Measurements from ENCODE around the gene CAMSAP1. TPM values are rescaled to one million over a fixed set of nuclear protein-coding genes. Genes with fewer than 3 reads are reported as not detected.

The CAMSAP1 gene
- total and polyA plus RNA-seq, 2 experiments from 2014 or later, result 2.8 to 12.4 TPM

DNA sequence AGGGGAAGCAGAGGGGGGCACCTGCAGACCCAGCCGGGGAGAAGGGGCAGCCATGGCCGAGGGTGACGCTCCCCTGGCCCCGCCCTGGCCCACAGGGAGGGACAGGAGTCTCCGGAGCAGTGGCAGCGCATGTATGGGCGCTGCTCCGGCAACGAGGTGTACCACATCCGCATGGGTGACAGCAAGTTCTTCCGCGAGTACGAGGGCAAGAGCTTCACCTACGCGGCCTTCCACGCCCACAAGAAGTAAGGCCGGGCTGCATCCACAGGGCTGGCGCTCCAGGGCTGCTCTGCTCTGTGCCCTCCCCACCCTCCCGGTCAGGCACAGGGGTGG is 137.2 kb downstream of the CAMSAP1 start:
- Histone ChIP-seq H3K36me3 (ENCODE audit: low read depth) (no peaks in the 10 kb centered on the region), H3K4me2 (ENCODE audit: unreplicated experiment) (no peak overlapping the region), H3K79me2 (ENCODE audit: insufficient read depth) (no peaks in the 10 kb centered on the region), H3K4me1 (ENCODE audit: insufficient read depth) (no peaks in the 10 kb centered on the region), H3K9me3 (ENCODE audit: low read depth) (no peaks in the 10 kb centered on the region), H2AFZ (no peak overlapping the region), H3F3A (ENCODE audit: insufficient read depth) (no peaks in the 10 kb centered on the region), H3K27ac (no peak overlapping the region), H4K20me1 (ENCODE audit: insufficient read depth) (no peaks in the 10 kb centered on the region), H3K9ac (no peak overlapping the region), H3K4me3 (no peak overlapping the region), H3K27me3 (replicated peaks; ENCODE audit: insufficient read depth) (no peaks in the 10 kb centered on the region), H3K9me2 (ENCODE audit: insufficient read depth) (no peaks in the 10 kb centered on the region)
- in situ Hi-C loops (cut with MboI), result no loop called here
- TF ChIP-seq EZH2 (IDR thresholded peaks at IDR 0.05; ENCODE audit: insufficient read depth, poor library complexity, severe bottlenecking) (no peak), EZH2phosphoT487 (IDR thresholded peaks at IDR 0.05; ENCODE audit: insufficient read depth, low read depth) (no peak)
- DNase-seq, result no peak
- 75 to 84% methylated on average over 5 to 18 of the region's 19 CpGs for WGBS, 2 experiments (ENCODE audit: low coverage in 1 of 2, low lambda C conversion rate in 2 of 2, missing lambda C conversion rate in 2 of 2)

DNA sequence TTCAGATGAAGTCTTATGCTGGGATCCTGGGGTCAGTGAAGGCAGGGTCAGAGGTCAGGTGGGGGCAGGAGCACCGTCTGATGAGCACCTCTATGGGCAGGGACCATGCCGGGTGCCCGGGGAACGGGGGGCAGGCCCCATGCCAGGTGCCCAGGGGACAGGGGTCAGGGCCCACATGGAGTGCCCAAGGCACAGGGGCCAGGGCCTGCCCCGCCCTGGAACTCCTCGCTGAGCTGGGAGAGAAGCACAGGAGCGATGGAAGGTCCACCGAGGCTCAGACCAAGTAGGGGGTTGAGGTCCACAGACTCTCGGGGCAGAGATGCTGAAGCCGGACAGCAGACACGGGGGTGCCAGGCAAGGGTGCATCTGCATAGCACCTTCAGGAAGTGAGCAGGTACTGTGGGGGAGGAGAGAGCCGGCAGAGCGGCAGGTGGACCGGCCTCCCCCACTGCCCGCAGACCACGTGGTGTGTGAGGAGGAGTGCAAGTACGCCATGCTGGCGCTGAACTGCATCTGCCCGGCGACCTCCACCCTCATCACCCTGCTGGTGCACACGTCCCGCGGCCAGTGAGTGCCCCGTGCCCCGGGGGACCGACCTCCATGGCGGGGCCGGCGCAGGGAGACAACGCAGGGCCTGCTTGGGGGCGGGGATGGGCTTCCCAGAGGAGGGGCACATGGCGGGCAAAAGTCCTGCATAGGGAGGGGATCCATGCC is 137.7 kb downstream of the CAMSAP1 start:
- H2AFZ ChIP-seq, result no peak overlapping the region
- 83 to 86% methylated on average over 25 to 32 of the region's 32 CpGs for WGBS, 2 experiments (ENCODE audit: low coverage in 1 of 2, low lambda C conversion rate in 2 of 2, missing lambda C conversion rate in 2 of 2)
- no peaks in the 10 kb centered on the region for H3K4me1 ChIP-seq (ENCODE audit: insufficient read depth)
- no peak overlapping the region for H3K4me3 ChIP-seq
- in situ Hi-C loops (cut with MboI), result no loop called here
- TF ChIP-seq EZH2phosphoT487 (IDR thresholded peaks at IDR 0.05; ENCODE audit: insufficient read depth, low read depth) (no peak), EZH2 (IDR thresholded peaks at IDR 0.05; ENCODE audit: insufficient read depth, poor library complexity, severe bottlenecking) (no peak)
- H3K9ac ChIP-seq, result no peak overlapping the region
- no peak overlapping the region for H3K4me2 ChIP-seq (ENCODE audit: unreplicated experiment)
- H3K36me3 ChIP-seq (ENCODE audit: low read depth), result no peaks in the 10 kb centered on the region
- H3K27ac ChIP-seq, result no peak overlapping the region
- no peaks in the 10 kb centered on the region for H3K9me3 ChIP-seq (ENCODE audit: low read depth)
- no peaks in the 10 kb centered on the region for H3F3A ChIP-seq (ENCODE audit: insufficient read depth)
- H3K9me2 ChIP-seq (ENCODE audit: insufficient read depth), result no peaks in the 10 kb centered on the region
- H4K20me1 ChIP-seq (ENCODE audit: insufficient read depth), result no peaks in the 10 kb centered on the region
- no peaks in the 10 kb centered on the region for H3K79me2 ChIP-seq (ENCODE audit: insufficient read depth)
- H3K27me3 ChIP-seq (replicated peaks; ENCODE audit: insufficient read depth), result no peaks in the 10 kb centered on the region
- no peak for DNase-seq

DNA sequence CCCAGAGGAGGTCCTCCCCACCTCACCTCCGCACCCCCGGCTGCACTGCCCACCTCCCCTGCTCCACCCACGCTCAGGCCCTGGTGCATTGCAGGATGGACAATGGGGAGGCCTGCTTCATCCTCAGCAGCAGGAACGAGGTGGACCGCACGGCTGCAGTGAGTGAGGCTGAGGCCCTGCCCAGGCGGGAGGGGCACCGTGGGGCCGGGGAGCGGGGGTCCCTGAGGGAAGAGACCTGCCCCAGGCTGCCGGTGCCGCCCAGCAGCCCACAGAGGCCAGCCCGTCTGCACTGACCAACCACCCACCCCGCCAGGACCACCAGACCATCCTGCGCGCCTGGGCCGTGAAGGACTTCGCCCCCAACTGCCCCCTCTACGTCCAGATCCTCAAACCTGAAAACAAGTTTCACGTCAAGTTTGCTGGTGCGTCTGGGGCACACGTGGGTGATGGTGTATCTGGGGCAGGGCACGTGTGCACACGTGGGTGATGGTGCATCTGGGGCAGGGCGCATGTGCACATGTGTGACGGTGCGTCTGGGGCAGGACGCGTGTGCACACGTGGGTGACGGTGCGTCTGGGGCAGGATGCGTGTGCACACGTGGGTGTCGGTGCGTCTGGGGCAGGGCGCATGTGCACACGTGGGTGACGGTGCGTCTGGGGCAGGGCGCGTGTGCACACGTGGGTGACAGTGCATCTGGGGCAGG is 138.7 kb downstream of the CAMSAP1 start:
- H3K4me3 ChIP-seq, result no peak overlapping the region
- H3K4me1 ChIP-seq (ENCODE audit: insufficient read depth), result no peaks in the 10 kb centered on the region
- H3K4me2 ChIP-seq (ENCODE audit: unreplicated experiment), result no peak overlapping the region
- no peaks in the 10 kb centered on the region for H3K27me3 ChIP-seq (replicated peaks; ENCODE audit: insufficient read depth)
- in situ Hi-C loops (cut with MboI), result no loop called here
- H3K9ac ChIP-seq, result no peak overlapping the region
- H3K27ac ChIP-seq, result no peak overlapping the region
- H3K9me2 ChIP-seq (ENCODE audit: insufficient read depth), result no peaks in the 10 kb centered on the region
- no peaks in the 10 kb centered on the region for H4K20me1 ChIP-seq (ENCODE audit: insufficient read depth)
- no peaks in the 10 kb centered on the region for H3K36me3 ChIP-seq (ENCODE audit: low read depth)
- H2AFZ ChIP-seq, result no peak overlapping the region
- WGBS, 2 experiments (ENCODE audit: low coverage in 1 of 2, low lambda C conversion rate in 2 of 2, missing lambda C conversion rate in 2 of 2), result 81 to 83% methylated on average over 29 to 43 of the region's 43 CpGs
- no peaks in the 10 kb centered on the region for H3K79me2 ChIP-seq (ENCODE audit: insufficient read depth)
- H3K9me3 ChIP-seq (ENCODE audit: low read depth), result no peaks in the 10 kb centered on the region
- H3F3A ChIP-seq (ENCODE audit: insufficient read depth), result no peaks in the 10 kb centered on the region
- TF ChIP-seq EZH2 (IDR thresholded peaks at IDR 0.05; ENCODE audit: insufficient read depth, poor library complexity, severe bottlenecking) (no peak), EZH2phosphoT487 (IDR thresholded peaks at IDR 0.05; ENCODE audit: insufficient read depth, low read depth) (no peak)
- no peak for DNase-seq

DNA sequence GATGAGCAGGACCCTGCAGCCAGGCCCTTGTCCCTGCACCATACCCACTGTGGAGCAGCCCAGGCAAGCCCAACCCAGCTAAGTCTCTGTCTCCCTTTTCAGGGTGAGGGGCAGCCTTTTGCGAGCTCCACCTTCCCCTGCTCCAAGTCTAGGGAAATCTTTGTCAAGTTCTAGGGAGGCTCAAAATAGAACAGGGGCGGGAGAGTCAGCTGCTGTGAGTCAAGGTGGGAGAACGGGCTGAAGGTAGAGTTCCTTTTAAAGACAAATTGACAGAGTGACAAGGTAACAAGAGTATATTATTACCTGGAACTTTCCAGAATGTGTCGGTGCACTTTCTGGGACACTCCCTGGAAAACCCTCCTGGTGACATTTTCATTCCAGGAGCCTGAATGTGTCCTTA is 140.6 kb downstream of the CAMSAP1 start:
- 70 to 72% methylated on average over 4 of the region's 4 CpGs for WGBS, 2 experiments (ENCODE audit: low coverage in 1 of 2, low lambda C conversion rate in 2 of 2, missing lambda C conversion rate in 2 of 2)
- H3K36me3 ChIP-seq (ENCODE audit: low read depth), result no peaks in the 10 kb centered on the region
- no peaks in the 10 kb centered on the region for H3K4me1 ChIP-seq (ENCODE audit: insufficient read depth)
- H3K9me3 ChIP-seq (ENCODE audit: low read depth), result no peaks in the 10 kb centered on the region
- H4K20me1 ChIP-seq (ENCODE audit: insufficient read depth), result no peaks in the 10 kb centered on the region
- no peak overlapping the region for H3K9ac ChIP-seq
- no peak overlapping the region for H3K4me2 ChIP-seq (ENCODE audit: unreplicated experiment)
- no peak overlapping the region for H3K27ac ChIP-seq
- no peak overlapping the region for H3K4me3 ChIP-seq
- DNase-seq, result no peak
- no peaks in the 10 kb centered on the region for H3K9me2 ChIP-seq (ENCODE audit: insufficient read depth)
- no peaks in the 10 kb centered on the region for H3K27me3 ChIP-seq (replicated peaks; ENCODE audit: insufficient read depth)
- TF ChIP-seq EZH2 (IDR thresholded peaks at IDR 0.05; ENCODE audit: insufficient read depth, poor library complexity, severe bottlenecking), result no peak
- TF ChIP-seq EZH2phosphoT487 (IDR thresholded peaks at IDR 0.05; ENCODE audit: insufficient read depth, low read depth), result no peak
- H3K79me2 ChIP-seq (ENCODE audit: insufficient read depth), result no peaks in the 10 kb centered on the region
- no peaks in the 10 kb centered on the region for H3F3A ChIP-seq (ENCODE audit: insufficient read depth)
- in situ Hi-C loops (cut with MboI), result no loop called here
- H2AFZ ChIP-seq, result no peak overlapping the region

Measured in GM23248 (cell line).